Breast epithelium (tissue), 3 donors: ENCODE data around the gene B2M.

Source experiments
- CTCF ChIP-seq, 3 donors: fragments of 450-650 bp; IDR thresholded peaks; one replicate each; pipeline ENCODE4 v1.5.1; 2016 to 2017; ENCODE audit warnings: antibody characterized with exemption in 3 of 3, mild to moderate bottlenecking in 3 of 3, moderate library complexity in 3 of 3
- POLR2A ChIP-seq: fragments of 450-650 bp; IDR thresholded peaks from one replicate; pipeline ENCODE4 v1.6.1; 2016; ENCODE audit warnings: antibody characterized with exemption, mild to moderate bottlenecking, moderate library complexity

GRCh38 chr15:44726568-44727484 is 15.5 kb downstream of the B2M start:
- TF ChIP-seq POLR2A (no peak), CTCF (IDR thresholded peaks at IDR 0.05) (no peak)
